GM12872 (cell line): ENCODE results near the gene LSAMP.

Experiments used
- CTCF ChIP-seq: IDR thresholded peaks from 3 replicates; pipeline ENCODE4 v1.5.1; 2011; ENCODE audit warnings: low read depth, mild to moderate bottlenecking, low read length, moderate library complexity; ENCODE audit not compliant: insufficient read depth

Gene LSAMP

GRCh38 chr3:116188231-116188785 is 257.0 kb downstream of the LSAMP start:
- no peak for TF ChIP-seq CTCF

- no peak for TF ChIP-seq CTCF
These were observed 259.2 kb downstream of the LSAMP start for GRCh38 chr3:116186049-116186448.

- TF ChIP-seq CTCF, result no peak
These were observed 264.1 kb downstream of the LSAMP start for GRCh38 chr3:116181159-116181558.

- no peak for TF ChIP-seq CTCF
These were observed 266.2 kb downstream of the LSAMP start for GRCh38 chr3:116179091-116179490.

- TF ChIP-seq CTCF, result no peak
These were observed 268.2 kb downstream of the LSAMP start for GRCh38 chr3:116176974-116177555.

GRCh38 chr3:116166121-116166520 is 279.2 kb downstream of the LSAMP start:
- no peak for TF ChIP-seq CTCF

- no peak for TF ChIP-seq CTCF
These were observed 279.6 kb downstream of the LSAMP start for GRCh38 chr3:116165641-116166040.

- TF ChIP-seq CTCF, result no peak
These were observed 280.2 kb downstream of the LSAMP start for GRCh38 chr3:116165135-116165534.
